ENCODE results near the gene DHX30. TPM values are rescaled to one million over a fixed set of nuclear protein-coding genes. Genes with fewer than 3 reads are reported as not detected.

Gene DHX30
- total RNA-seq, 1 experiment from 2014 or later: 75.4 TPM

DNA sequence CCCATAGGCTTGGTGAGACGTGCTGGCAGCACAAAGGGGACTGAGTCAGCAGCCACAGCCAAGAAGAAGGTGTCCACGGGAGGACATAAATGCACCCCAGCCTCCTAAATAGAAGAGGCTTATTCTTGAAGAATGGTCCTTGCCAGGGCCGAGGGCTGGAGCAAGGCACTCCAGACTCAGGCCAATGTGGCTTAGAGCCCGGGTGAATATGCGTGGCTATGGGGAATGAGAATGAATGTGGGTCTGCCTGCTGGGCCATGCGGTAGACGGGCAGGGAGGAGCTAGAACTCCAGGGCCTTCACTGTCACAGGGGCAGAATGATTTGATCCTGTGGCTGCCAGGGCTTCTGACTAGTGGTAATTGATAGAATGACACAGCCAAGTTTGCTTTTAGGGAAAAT is 34.0 kb downstream of the DHX30 start:
- intact Hi-C loops (cut with micrococcal nuclease; ENCODE audit: unreplicated experiment): loop anchor here (1.0 to 2.0 kb wide), 2 partner anchors 154 to 314 kb away; no protein-coding TSS in a partner anchor
- H3K27me3 Mint-ChIP-seq (ENCODE audit: unreplicated experiment): no peaks in the 10 kb centered on the region
- H3K4me1 Mint-ChIP-seq (ENCODE audit: low read depth, unreplicated experiment): no peaks in the 10 kb centered on the region
- H3K9me3 Mint-ChIP-seq (ENCODE audit: low read depth, unreplicated experiment): no peaks in the 10 kb centered on the region
- CTCF ChIA-PET: interaction anchor here (0.6 to 2.8 kb wide), 6 partner anchors 11 to 321 kb away, joined by 3 to 17 read pairs (median 6); no protein-coding TSS in a partner anchor
- peak overlapping the region; percentile 31 for H3K27ac Mint-ChIP-seq (ENCODE audit: unreplicated experiment)
- TF ChIP-seq, protein P1, sequence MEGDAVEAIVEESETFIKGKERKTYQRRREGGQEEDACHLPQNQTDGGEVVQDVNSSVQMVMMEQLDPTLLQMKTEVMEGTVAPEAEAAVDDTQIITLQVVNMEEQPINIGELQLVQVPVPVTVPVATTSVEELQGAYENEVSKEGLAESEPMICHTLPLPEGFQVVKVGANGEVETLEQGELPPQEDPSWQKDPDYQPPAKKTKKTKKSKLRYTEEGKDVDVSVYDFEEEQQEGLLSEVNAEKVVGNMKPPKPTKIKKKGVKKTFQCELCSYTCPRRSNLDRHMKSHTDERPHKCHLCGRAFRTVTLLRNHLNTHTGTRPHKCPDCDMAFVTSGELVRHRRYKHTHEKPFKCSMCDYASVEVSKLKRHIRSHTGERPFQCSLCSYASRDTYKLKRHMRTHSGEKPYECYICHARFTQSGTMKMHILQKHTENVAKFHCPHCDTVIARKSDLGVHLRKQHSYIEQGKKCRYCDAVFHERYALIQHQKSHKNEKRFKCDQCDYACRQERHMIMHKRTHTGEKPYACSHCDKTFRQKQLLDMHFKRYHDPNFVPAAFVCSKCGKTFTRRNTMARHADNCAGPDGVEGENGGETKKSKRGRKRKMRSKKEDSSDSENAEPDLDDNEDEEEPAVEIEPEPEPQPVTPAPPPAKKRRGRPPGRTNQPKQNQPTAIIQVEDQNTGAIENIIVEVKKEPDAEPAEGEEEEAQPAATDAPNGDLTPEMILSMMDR (IDR thresholded peaks at IDR 0.05; ENCODE audit: unreplicated experiment): no peak
- H3K4me3 Mint-ChIP-seq (ENCODE audit: low read depth, unreplicated experiment): no peak overlapping the region
- DNase-seq: no peak
- no TSS peak for BruUV-seq (replicated peaks)
- peaks cover 39% of the 10 kb centered on the region for H3K36me3 Mint-ChIP-seq (ENCODE audit: insufficient read depth, unreplicated experiment)

DNA sequence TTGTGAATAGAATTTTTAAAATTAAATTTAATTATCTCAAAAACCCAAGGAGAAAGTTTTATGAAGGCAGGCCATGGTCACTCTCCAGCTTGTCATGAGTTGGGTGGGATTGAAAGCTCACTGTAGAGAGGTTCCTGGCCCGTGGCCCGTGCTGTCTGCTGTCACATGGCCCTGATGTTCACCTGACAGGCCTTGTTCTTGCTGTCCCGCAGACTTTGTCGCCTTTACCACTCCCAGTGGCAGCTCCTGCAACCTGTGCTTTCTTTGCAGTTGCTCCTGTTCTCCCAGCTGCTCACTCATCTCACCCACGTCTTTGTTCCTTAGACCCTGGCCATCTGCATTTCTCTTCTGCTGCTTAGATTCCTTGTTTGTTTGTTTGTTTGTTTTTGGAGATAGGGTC is 35.6 kb downstream of the DHX30 start:
- Mint-ChIP-seq H3K36me3 (ENCODE audit: insufficient read depth, unreplicated experiment) (peaks cover 43% of the 10 kb centered on the region), H3K9me3 (ENCODE audit: low read depth, unreplicated experiment) (no peaks in the 10 kb centered on the region), H3K4me3 (ENCODE audit: low read depth, unreplicated experiment) (no peak overlapping the region), H3K4me1 (ENCODE audit: low read depth, unreplicated experiment) (no peaks in the 10 kb centered on the region), H3K27me3 (ENCODE audit: unreplicated experiment) (no peaks in the 10 kb centered on the region), H3K27ac (ENCODE audit: unreplicated experiment) (no peak overlapping the region)
- TF ChIP-seq, protein P1 (IDR thresholded peaks at IDR 0.05; ENCODE audit: unreplicated experiment): no peak
- no peak for DNase-seq
- intact Hi-C loops (cut with micrococcal nuclease; ENCODE audit: unreplicated experiment): no loop called here
- CTCF ChIA-PET: interaction anchor here (0.9 to 2.8 kb wide), 2 partner anchors 151 to 313 kb away, joined by 4 to 17 read pairs; no protein-coding TSS in a partner anchor
- no TSS peak for BruUV-seq (replicated peaks)

DNA sequence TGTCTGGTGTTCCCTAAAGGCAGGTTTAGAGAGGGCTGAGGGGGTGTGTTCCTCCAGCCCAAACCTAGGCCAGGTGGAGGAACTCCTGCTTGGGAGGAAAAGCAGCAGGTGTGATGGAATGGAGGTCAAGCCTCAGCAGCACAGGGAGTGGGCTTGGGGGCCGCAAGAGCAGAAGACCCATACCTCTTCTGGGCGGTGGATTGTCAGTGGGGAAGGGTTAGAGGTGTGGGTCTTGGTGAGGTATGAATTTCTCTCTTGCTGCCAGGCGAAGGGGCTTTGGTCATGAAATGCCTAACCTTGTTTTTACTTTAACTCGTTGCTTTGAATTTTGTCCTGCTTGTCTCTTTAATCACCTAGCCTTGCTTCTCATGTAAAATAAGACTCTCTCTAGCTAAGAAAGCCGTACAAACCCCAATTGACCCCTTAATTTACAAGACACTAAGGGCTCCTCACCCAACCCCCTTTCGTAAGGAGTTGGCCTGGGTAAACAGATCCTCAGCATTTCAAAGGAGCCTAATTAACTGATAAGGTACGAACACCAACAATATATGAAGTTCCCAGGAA is 38.9 kb downstream of the DHX30 start:
- H3K9me3 Mint-ChIP-seq (ENCODE audit: low read depth, unreplicated experiment): no peaks in the 10 kb centered on the region
- H3K27me3 Mint-ChIP-seq (ENCODE audit: unreplicated experiment): no peaks in the 10 kb centered on the region
- CTCF ChIA-PET: interaction anchor here (0.6 kb wide), 1 partner anchor 305 kb away, joined by 3 read pairs; no protein-coding TSS in a partner anchor
- peaks cover 49% of the 10 kb centered on the region for H3K36me3 Mint-ChIP-seq (ENCODE audit: insufficient read depth, unreplicated experiment)
- no peaks in the 10 kb centered on the region for H3K4me1 Mint-ChIP-seq (ENCODE audit: low read depth, unreplicated experiment)
- TF ChIP-seq, protein P1 (IDR thresholded peaks at IDR 0.05; ENCODE audit: unreplicated experiment): no peak
- no peak for DNase-seq
- no TSS peak for BruUV-seq (replicated peaks)
- no peak overlapping the region for H3K27ac Mint-ChIP-seq (ENCODE audit: unreplicated experiment)
- no peak overlapping the region for H3K4me3 Mint-ChIP-seq (ENCODE audit: low read depth, unreplicated experiment)
- intact Hi-C loops (cut with micrococcal nuclease; ENCODE audit: unreplicated experiment): no loop called here

DNA sequence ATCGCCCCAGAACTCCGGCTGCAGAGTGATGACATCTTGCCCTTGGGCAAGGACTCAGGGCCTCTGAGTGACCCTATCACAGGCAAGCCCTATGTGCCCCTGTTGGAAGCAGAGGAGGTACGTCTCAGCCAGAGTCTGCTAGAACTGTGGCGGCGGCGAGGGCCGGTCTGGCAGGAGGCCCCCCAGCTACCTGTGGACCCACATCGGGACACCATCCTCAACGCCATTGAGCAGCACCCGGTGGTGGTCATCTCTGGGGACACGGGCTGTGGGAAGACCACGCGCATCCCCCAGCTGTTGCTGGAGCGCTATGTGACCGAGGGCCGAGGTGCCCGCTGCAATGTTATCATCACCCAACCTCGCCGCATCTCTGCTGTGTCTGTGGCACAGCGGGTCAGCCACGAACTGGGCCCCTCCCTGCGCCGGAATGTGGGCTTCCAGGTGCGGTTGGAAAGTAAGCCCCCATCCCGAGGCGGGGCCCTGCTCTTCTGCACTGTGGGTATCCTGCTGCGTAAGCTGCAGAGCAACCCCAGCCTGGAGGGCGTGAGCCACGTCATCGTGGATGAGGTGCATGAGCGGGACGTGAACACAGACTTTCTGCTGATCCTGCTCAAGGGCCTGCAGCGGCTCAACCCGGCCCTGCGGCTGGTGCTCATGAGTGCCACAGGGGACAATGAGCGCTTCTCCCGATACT is 43.4 kb downstream of the DHX30 start:
- Mint-ChIP-seq H3K27ac (ENCODE audit: unreplicated experiment) (no peak overlapping the region), H3K4me3 (ENCODE audit: low read depth, unreplicated experiment) (no peak overlapping the region), H3K9me3 (ENCODE audit: low read depth, unreplicated experiment) (no peaks in the 10 kb centered on the region), H3K4me1 (ENCODE audit: low read depth, unreplicated experiment) (no peaks in the 10 kb centered on the region), H3K36me3 (ENCODE audit: insufficient read depth, unreplicated experiment) (peaks cover 79% of the 10 kb centered on the region), H3K27me3 (ENCODE audit: unreplicated experiment) (no peaks in the 10 kb centered on the region)
- no peak for DNase-seq
- TF ChIP-seq, protein P1 (IDR thresholded peaks at IDR 0.05; ENCODE audit: unreplicated experiment): no peak
- no TSS peak for BruUV-seq (replicated peaks)
- CTCF ChIA-PET: no interaction called here
- intact Hi-C loops (cut with micrococcal nuclease; ENCODE audit: unreplicated experiment): no loop called here

All from Calu3 (cell line).